ENCODE data around the gene SLC35B3.
"Not testable (repeated sequence)": the region's sequence is repeated elsewhere in the genome, so short reads cannot be mapped to it uniquely, and the experiment has no call there.

Gene SLC35B3

GRCh38 chr6:8405946-8406345, 29.4 kb downstream of the SLC35B3 start:
- FAIRE-seq: not testable (repeated sequence)

GRCh38 chr6:8402546-8402945, 32.8 kb downstream of the SLC35B3 start:
- FAIRE-seq: no peak

- FAIRE-seq: no peak
Observed at GRCh38 chr6:8400663-8401062, 34.7 kb downstream of the SLC35B3 start.

GRCh38 chr6:8392569-8392968, 42.8 kb downstream of the SLC35B3 start:
- no peak for FAIRE-seq

GRCh38 chr6:8391934-8392333, 43.4 kb downstream of the SLC35B3 start:
- FAIRE-seq: no peak

- no peak for FAIRE-seq
Observed at GRCh38 chr6:8389036-8389818, 46.1 kb downstream of the SLC35B3 start.

- FAIRE-seq: no peak
Observed at GRCh38 chr6:8387942-8388437, 47.4 kb downstream of the SLC35B3 start.

GRCh38 chr6:8383584-8383983, 51.8 kb downstream of the SLC35B3 start:
- no peak for FAIRE-seq

GRCh38 chr6:8382434-8382833, 52.9 kb downstream of the SLC35B3 start:
- no peak for FAIRE-seq

GRCh38 chr6:8375916-8376315, 59.4 kb downstream of the SLC35B3 start:
- FAIRE-seq: no peak
